Keratinocyte (primary cell): ENCODE results near the gene PHLDA3.

Experiments
- CTCF ChIP-seq, 3 experiments: IDR thresholded peaks in 1 of 3; conservative IDR thresholded peaks in 1 of 3; optimal IDR thresholded peaks in 1 of 3; 2 replicates in 2 of 3; 3 replicates in 1 of 3; pipeline versions ENCODE3 to v1.5.1; 2011; ENCODE audit warnings: low read length in 3 of 3, mild to moderate bottlenecking in 3 of 3, moderate library complexity in 2 of 3, control low read depth in 1 of 3, inconsistent platforms in 1 of 3; ENCODE audit not compliant: insufficient read depth in 2 of 3; ENCODE audit errors: extremely low read depth in 1 of 3
- EZH2 ChIP-seq: IDR thresholded peaks from one replicate; pipeline ENCODE4 v1.6.1; 2012; ENCODE audit warnings: inconsistent platforms, mild to moderate bottlenecking, low read length, moderate library complexity

DNA sequence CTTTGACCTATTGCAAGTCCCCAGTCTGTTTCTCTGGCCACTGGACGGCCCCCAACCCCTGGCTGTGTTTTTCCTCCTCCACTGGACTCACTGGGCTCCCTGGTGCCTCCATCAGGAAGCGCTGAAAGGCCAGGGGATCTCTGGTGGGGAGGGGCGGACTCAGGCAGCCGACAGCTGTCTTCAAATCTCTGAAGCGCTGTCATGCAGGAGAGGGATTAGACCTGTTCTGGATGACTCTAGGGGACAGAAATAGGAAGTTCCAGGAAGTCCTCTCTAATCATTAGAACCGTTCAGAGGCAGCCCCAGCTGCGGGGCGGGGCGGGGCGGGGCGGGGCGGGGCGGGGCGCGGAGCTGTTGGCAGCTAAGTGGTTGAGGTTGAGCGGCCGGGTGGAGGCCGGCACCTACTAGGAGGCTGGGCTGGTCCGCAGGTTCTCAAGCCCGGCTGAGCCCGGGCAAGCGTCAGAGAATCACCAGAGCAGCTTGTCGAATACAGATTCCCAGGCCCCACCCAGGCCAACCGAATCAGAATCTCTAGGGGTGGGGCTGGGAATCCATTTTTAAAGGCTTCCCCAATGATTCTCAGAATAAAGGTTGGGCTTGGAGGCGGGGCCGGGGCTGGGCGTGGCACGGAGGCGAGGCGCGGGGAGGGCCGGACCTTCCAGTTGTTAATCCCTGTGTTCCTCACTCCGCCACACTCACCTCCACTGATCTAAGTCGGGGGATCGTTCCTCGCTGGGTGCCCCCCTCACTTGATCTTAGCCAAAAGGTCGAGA lies 11.4 kb upstream of the PHLDA3 start:
- TF ChIP-seq CTCF (optimal IDR thresholded peaks at IDR 0.05 in 1 of 3, IDR thresholded peaks at IDR 0.05 in 1 of 3, conservative IDR thresholded peaks at IDR 0.05 in 1 of 3; ENCODE audit: extremely low read depth in 1 of 3, insufficient read depth in 2 of 3, low read length in 3 of 3) (peak in 1 of 3 experiments; percentile 9), EZH2 (no peak)
